Fibroblast of lung (primary cell): ENCODE data around the gene PLAAT4. TPM values are rescaled to one million over a fixed set of nuclear protein-coding genes. Genes with fewer than 3 reads are reported as not detected.
A peak's percentile ranks its signal among the peaks of the same experiment; 100 is the strongest.

Experiments
- DNase-seq, 2 donors: peaks; one replicate each; pipeline versions ENCODE4 v3.0.0 to v3.0.0-alpha.2; 2010; ENCODE audit warnings: low read depth in 2 of 2
- H2AFZ ChIP-seq: 2 replicates; pipeline ENCODE4 v1.5.1; 2012; ENCODE audit warnings: low read length, control low read depth, inconsistent platforms
- H3K27ac ChIP-seq: 2 replicates; pipeline ENCODE4 v1.5.1; 2011; ENCODE audit warnings: low read length, control low read depth; ENCODE audit not compliant: insufficient read depth
- H3K27me3 ChIP-seq: 2 replicates; pipeline ENCODE4 v1.5.1; 2011; ENCODE audit warnings: mild to moderate bottlenecking, low read length; ENCODE audit not compliant: control insufficient read depth, insufficient read depth
- H3K36me3 ChIP-seq: 2 replicates; pipeline ENCODE4 v1.5.1; 2011; ENCODE audit warnings: low read length; ENCODE audit not compliant: control insufficient read depth, insufficient read depth
- H3K4me1 ChIP-seq: 2 replicates; pipeline ENCODE4 v1.5.1; 2011; ENCODE audit warnings: low read length; ENCODE audit not compliant: control insufficient read depth, insufficient read depth; ENCODE audit errors: extremely low read depth
- H3K4me2 ChIP-seq: 2 replicates; pipeline ENCODE4 v1.5.1; 2011; ENCODE audit warnings: low read length, control low read depth; ENCODE audit not compliant: insufficient read depth; ENCODE audit errors: extremely low read depth
- H3K4me3 ChIP-seq, 4 experiments: fragments of 200-600 bp in 1 of 4; sonication (generic) in 1 of 4; replicated peaks in 1 of 4; 2 replicates each; pipeline ENCODE4 v1.5.1; 2011 to 2016; ENCODE audit warnings: low read length in 4 of 4, low read depth in 3 of 4, mild to moderate bottlenecking in 3 of 4, control low read depth in 2 of 4, inconsistent platforms in 1 of 4, mixed read lengths in 1 of 4; ENCODE audit not compliant: insufficient read depth in 1 of 4; ENCODE audit errors: control extremely low read depth in 1 of 4
- H3K79me2 ChIP-seq: 2 replicates; pipeline ENCODE4 v1.5.1; 2012; ENCODE audit warnings: mild to moderate bottlenecking, low read length, inconsistent platforms; ENCODE audit not compliant: control insufficient read depth, insufficient read depth
- H3K9ac ChIP-seq: 2 replicates; pipeline ENCODE4 v1.5.1; 2011; ENCODE audit warnings: mild to moderate bottlenecking, low read length, control low read depth; ENCODE audit not compliant: insufficient read depth
- H3K9me3 ChIP-seq: 2 replicates; pipeline ENCODE4 v1.5.1; 2012; ENCODE audit warnings: low read depth, low read length; ENCODE audit not compliant: control insufficient read depth, insufficient read depth
- H4K20me1 ChIP-seq: 2 replicates; pipeline ENCODE4 v1.5.1; 2011; ENCODE audit warnings: low read length; ENCODE audit not compliant: control insufficient read depth, insufficient read depth; ENCODE audit errors: extremely low read depth
- EZH2 ChIP-seq: IDR thresholded peaks from 2 replicates; pipeline ENCODE4 v1.5.1; 2012; ENCODE audit warnings: low read length, control low read depth, mild to moderate bottlenecking; ENCODE audit errors: missing control alignments
- polyA plus RNA-seq, 2 donors: library from polyadenylated mRNA; depleted of rRNA in 1 of 2; stranded (reverse) in 1 of 2; unstranded in 1 of 2; fragments of >200 nt; gene quantifications; 2 replicates each; pipeline ENCODE4 v1.2.1, GENCODE V29; 2011 to 2012; ENCODE audit warnings: missing spikeins in 1 of 2
- total RNA-seq: library from RNA; depleted of rRNA; stranded (reverse); fragments of >200 nt; gene quantifications from 2 replicates; pipeline ENCODE4 v1.2.1, GENCODE V29; 2014
- TF ChIP-seq, protein P1 (sequence below), 2 donors: IDR thresholded peaks in 1 of 2; conservative IDR thresholded peaks in 1 of 2; 1 replicate in 1 of 2; 2 replicates in 1 of 2; pipeline ENCODE4 v1.5.1; 2011 to 2012; ENCODE audit warnings: low read length in 2 of 2, control low read depth in 1 of 2, inconsistent platforms in 1 of 2, low read depth in 1 of 2, mild to moderate bottlenecking in 1 of 2

Gene PLAAT4
- total and polyA plus RNA-seq, 2 donors (not counting 1 experiment from before 2014, with no cell fraction given): 47.4 to 85.7 TPM

DNA sequence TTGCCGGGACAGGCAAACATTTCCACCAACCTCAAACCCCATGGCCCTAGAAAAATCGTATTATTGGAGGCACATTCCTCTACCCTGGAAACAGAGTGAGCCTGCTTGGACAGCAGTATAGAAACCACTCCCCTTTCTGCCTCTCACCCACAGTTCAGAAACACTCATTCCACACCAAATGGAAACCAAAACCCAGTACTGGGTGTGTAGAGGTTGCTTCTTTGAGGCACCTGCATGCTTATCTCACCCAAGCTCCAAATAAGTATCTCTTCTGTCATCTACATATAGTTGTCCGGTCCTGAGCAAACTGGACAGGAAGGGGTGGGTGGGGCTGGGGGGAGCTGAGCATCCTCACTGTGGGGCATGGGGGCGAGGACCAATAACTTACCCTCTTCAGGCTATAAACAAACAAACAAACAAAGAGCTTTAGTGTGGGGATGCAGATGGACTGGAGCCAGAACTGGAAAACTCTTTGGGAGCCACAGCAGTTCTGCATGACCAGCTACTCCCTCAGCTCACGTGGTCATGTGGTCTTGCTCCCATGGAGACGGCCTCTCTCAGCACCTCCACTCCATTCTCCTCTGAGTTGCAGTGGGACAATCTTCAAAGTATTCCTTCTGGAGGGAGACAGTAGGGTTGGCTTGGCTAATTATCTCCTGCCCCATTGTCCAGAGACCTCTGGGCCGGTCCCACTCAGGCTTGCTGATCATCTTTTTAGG, 27.6 kb downstream of the PLAAT4 start:
- Histone ChIP-seq H3K27ac (no peak overlapping the region), H3K27me3 (no peaks in the 10 kb centered on the region), H3K9ac (no peak overlapping the region), H4K20me1 (no peaks in the 10 kb centered on the region), H3K4me2 (no peak overlapping the region), H3K9me3 (no peaks in the 10 kb centered on the region), H3K36me3 (no peaks in the 10 kb centered on the region), H3K4me1 (peaks cover 3% of the 10 kb centered on the region), H3K4me3 (no peak overlapping the region), H2AFZ (no peak overlapping the region), H3K79me2 (no peaks in the 10 kb centered on the region)
- DNase-seq: no peak
- no peak for TF ChIP-seq EZH2
- TF ChIP-seq, protein P1, sequence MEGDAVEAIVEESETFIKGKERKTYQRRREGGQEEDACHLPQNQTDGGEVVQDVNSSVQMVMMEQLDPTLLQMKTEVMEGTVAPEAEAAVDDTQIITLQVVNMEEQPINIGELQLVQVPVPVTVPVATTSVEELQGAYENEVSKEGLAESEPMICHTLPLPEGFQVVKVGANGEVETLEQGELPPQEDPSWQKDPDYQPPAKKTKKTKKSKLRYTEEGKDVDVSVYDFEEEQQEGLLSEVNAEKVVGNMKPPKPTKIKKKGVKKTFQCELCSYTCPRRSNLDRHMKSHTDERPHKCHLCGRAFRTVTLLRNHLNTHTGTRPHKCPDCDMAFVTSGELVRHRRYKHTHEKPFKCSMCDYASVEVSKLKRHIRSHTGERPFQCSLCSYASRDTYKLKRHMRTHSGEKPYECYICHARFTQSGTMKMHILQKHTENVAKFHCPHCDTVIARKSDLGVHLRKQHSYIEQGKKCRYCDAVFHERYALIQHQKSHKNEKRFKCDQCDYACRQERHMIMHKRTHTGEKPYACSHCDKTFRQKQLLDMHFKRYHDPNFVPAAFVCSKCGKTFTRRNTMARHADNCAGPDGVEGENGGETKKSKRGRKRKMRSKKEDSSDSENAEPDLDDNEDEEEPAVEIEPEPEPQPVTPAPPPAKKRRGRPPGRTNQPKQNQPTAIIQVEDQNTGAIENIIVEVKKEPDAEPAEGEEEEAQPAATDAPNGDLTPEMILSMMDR (conservative IDR thresholded peaks at IDR 0.05 in 1 of 2, IDR thresholded peaks at IDR 0.05 in 1 of 2; ENCODE audit: low read depth in 1 of 2, low read length in 2 of 2): no peak

DNA sequence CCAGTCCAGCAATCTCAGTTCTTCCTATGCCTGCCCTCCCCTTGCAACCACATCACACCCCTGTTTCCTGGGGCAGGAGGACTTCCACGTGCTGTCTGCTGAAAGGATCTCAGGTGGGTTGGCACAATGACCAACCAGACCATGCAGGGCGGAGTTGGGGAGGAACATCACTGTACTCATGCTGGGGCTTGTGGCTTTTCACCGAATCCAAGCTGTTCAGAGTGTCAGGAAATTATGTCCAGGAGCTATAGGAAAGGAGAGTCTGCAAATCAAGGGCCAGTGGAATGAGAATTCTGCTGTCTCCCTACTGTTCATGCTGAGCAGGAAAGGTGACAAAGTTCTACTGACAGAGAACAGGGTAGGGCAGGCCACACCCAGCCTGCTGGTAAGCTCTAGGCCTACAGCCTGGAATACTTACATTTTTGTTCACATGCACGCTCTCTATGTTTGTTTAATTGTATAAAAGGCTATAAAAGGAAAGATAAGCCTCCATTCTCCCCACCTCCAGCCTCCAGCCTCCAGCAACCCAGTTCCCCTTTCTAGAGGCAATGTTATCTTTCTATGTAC, 28.3 kb downstream of the PLAAT4 start:
- no peaks in the 10 kb centered on the region for H4K20me1 ChIP-seq
- no peak overlapping the region for H2AFZ ChIP-seq
- H3K27me3 ChIP-seq: no peaks in the 10 kb centered on the region
- no peak overlapping the region for H3K4me2 ChIP-seq
- H3K9me3 ChIP-seq: no peaks in the 10 kb centered on the region
- H3K36me3 ChIP-seq: no peaks in the 10 kb centered on the region
- H3K9ac ChIP-seq: no peak overlapping the region
- H3K27ac ChIP-seq: no peak overlapping the region
- peaks cover 3% of the 10 kb centered on the region for H3K4me1 ChIP-seq
- TF ChIP-seq EZH2: no peak
- TF ChIP-seq, protein P1 (conservative IDR thresholded peaks at IDR 0.05 in 1 of 2, IDR thresholded peaks at IDR 0.05 in 1 of 2; ENCODE audit: low read depth in 1 of 2, low read length in 2 of 2): no peak
- DNase-seq: no peak
- no peaks in the 10 kb centered on the region for H3K79me2 ChIP-seq
- H3K4me3 ChIP-seq: no peak overlapping the region

DNA sequence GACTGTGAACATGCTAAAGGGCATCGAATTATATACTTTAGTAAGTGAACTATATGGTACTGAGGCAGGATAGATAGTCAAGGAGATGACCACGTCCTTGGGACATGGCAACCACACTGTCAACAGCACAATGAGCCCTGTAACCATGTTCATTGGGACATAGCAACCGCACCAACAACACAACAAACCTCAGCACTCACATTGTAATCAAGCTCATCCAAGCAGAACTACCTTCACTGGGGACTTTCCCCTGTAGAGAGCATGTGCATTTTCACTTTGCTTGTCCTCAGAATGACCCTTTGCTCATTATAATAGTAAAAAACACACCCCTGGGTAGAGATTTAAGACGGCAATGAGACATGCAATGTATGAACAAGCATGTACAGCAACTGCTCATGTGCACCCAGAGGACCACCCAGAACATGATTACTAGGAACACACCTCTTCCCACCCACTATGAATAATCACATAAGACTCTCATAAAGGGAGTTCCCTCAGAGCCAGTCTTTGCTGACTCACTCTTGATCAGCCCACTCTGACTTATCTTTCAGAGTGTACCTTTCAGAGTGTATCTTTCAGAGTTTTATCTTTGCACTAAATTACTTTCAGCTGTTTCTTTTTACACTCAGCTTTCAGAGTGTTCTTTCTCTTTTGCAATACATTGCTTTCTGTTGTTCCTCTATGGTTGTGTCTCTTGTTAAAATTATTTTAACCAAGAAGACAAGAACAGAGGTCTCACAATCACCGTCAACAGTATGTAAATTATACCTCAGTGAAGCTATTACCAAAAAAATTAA, 30.6 kb downstream of the PLAAT4 start:
- no peak overlapping the region for H3K9ac ChIP-seq
- H4K20me1 ChIP-seq: no peaks in the 10 kb centered on the region
- DNase-seq: peak; percentile 81 to 94
- H3K4me3 ChIP-seq: no peak overlapping the region
- TF ChIP-seq, protein P1 (conservative IDR thresholded peaks at IDR 0.05 in 1 of 2, IDR thresholded peaks at IDR 0.05 in 1 of 2; ENCODE audit: low read depth in 1 of 2, low read length in 2 of 2): no peak
- TF ChIP-seq EZH2: no peak
- peaks cover 3% of the 10 kb centered on the region for H3K4me1 ChIP-seq
- no peaks in the 10 kb centered on the region for H3K36me3 ChIP-seq
- peak overlapping the region; percentile 24 for H2AFZ ChIP-seq
- no peaks in the 10 kb centered on the region for H3K79me2 ChIP-seq
- no peaks in the 10 kb centered on the region for H3K27me3 ChIP-seq
- peak overlapping the region; percentile 32 for H3K4me2 ChIP-seq
- H3K27ac ChIP-seq: peak overlapping the region; percentile 68
- H3K9me3 ChIP-seq: no peaks in the 10 kb centered on the region
